GM18499 (cell line): ENCODE measurements around the gene ATP8A1.
"Not testable (repeated sequence)": the region's sequence is repeated elsewhere in the genome, so short reads cannot be mapped to it uniquely, and the experiment has no call there.

Experiments used
- ATAC-seq: cut with Tn5 transposase; IDR thresholded peaks from one replicate; pipeline ENCODE4 v1.9.1; 2021; ENCODE audit warnings: moderate number of reproducible peaks; ENCODE audit not compliant: insufficient read depth, unreplicated experiment

Gene ATP8A1

DNA sequence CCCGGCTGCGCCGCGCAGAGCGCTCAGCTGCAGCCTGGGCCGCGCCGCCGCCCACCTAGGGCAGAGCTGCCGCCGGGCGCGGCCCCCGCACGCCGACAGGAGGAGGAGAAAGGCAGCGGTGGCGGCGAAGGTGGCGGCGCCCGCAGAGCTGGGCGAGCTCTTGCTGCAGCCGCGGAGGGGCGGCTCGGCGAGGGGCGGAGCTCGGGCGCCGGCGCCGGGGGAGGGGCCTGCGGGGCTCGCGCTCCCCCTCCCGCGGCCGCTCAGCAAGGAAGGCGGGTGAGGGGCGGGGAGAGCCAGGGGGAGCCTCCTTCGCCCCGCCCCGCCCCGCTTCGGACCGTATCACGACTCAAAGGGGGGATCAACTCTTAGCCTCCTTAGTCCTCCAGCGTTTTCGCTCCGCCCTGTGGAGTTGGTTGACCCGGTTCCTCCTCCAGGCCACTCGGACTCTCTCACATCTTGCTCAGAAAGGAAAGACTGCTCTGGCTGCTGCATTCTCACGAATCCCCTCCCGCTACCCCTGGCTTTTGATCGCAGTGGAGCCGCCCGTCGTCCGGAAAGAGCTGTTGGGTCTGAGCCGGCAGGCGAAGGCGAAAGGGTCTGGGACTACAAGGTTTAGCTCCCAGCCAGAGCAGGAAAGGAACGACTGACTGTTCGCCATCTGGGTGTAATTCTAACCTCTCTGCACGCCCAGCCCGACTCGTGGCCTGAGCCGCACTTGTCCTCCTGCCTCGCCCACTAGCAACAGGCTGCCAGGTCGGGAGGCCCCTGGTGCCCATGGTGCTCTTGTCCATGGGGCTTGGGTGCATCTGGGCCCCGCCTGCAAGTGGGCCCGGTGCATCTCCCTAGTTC is at the start of gene ATP8A1:
Gene ATP8A1 (minus strand): TSS at position 162 of the 849 bp plus-strand sequence. CDS start 232 bp downstream, outside the sequence.
- peak; percentile 34 for ATAC-seq

DNA sequence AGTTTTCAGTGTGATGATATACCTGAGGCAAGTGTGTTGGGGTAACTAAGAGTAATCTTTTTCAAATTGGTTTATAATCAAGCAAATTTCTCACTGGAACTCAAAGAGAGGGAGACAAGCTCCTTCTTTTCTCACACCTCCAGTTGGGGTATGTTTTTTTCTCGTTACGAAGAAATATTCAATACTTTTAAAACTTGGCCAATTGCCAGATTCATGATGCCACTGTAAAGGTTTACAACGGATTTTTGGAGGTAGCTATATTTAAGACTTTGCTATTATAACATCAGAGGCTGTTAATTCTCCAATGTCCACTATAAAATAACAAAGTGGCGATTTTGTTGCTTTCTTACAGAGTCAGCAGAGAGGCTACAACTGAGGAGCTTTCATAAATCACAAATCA is 49.2 kb upstream of the ATP8A1 start:
- no peak for ATAC-seq

GRCh38 chr4:42703813-42704212 is 46.9 kb upstream of the ATP8A1 start:
- ATAC-seq, result no peak

- no peak for ATAC-seq
These were observed 46.0 kb upstream of the ATP8A1 start for GRCh38 chr4:42702895-42703294.

GRCh38 chr4:42701780-42702179 is 44.9 kb upstream of the ATP8A1 start:
- not testable (repeated sequence) for ATAC-seq

DNA sequence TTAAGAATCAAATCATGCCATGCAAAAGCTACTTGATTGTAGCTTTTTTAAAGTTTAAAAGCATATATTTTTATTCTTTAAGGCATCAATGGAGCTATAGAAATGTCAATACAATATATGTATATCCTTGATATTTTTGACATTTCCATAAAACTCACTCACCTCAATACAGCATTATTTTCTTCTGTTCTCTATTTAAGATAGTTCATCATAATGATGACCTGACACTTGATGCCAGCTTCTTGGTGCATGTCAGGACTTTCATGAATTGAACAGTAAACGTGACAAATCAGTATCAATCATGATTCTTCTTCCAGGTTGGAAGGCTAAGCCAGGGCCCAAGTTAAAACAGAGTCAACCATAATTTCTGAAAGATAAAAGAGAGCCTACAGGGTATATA is 33.6 kb upstream of the ATP8A1 start:
- ATAC-seq, result no peak

GRCh38 chr4:42683393-42683792 is 26.5 kb upstream of the ATP8A1 start:
- ATAC-seq, result no peak

DNA sequence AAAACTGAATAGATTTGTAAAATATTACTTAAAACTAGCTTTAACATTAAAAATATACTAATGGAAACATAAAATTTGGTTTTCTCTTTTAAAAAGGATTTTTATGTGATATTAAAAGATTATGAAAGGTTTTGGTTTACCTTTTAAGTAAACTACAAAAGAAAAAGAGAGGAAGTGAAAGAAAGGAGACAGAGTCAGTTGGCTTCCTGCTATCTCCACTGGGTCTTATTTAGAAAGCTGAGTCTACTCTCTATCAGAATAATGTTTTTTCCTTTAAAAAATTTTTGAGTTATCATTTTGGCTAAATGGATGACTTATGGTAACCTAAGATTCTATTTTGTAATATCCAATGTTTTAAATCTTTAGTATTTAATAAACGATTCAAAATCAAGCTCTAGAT is 21.6 kb upstream of the ATP8A1 start:
- ATAC-seq, result no peak

DNA sequence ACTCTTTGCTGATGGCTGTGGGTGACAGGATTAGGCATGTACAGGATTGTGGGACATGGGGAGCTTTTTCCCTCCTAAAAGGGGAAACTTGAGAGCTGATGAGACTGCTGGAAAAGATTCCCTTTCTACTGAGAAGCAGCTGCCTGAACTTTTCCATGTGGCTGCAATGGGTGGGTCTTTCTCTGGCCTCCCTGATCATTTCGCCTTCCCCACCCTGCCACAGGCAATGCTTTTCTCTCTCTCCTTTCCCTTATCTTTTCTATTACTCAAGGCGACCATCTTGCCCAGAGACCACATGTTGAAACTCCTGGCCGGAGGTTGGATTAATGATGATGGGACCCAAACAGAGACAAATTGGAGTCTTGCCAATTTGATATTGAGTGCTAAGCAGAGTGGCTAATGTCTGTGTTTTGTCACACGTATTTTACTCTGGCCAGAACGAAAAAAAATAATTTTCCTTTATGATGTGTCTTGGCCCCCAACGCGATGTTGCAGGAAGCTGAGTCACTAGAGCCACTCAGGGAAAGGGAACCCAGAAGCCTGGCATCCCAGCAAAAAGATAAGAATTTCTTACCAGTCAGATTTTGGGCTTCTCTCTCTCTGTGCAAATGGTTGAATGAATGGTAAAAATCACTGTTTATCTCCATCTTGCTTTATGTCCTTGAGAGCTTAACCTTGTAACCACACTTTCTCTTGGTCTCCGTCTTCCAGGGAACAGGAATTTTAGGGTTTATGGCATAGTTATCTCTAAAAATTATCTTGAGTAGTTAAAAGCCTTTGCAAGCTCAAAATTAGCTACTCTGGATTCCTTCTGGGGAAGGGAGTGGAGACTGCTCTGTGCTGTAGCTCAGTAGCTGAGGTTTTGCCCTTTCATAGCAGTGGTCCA is 19.4 kb upstream of the ATP8A1 start:
- ATAC-seq, result no peak

GRCh38 chr4:42673082-42673425 is 16.1 kb upstream of the ATP8A1 start:
- peak; percentile 59 for ATAC-seq

GRCh38 chr4:42672359-42673081 is 15.6 kb upstream of the ATP8A1 start:
- ATAC-seq, result no peak

GRCh38 chr4:42671431-42672194 is 14.7 kb upstream of the ATP8A1 start:
- ATAC-seq, result no peak

- no peak for ATAC-seq
These were observed 1.4 kb upstream of the ATP8A1 start for GRCh38 chr4:42658261-42658660.

- ATAC-seq, result no peak
These were observed 294 bp downstream of the ATP8A1 start for GRCh38 chr4:42656679-42656943.

- ATAC-seq, result no peak
These were observed 805 bp downstream of the ATP8A1 start for GRCh38 chr4:42655921-42656678.

DNA sequence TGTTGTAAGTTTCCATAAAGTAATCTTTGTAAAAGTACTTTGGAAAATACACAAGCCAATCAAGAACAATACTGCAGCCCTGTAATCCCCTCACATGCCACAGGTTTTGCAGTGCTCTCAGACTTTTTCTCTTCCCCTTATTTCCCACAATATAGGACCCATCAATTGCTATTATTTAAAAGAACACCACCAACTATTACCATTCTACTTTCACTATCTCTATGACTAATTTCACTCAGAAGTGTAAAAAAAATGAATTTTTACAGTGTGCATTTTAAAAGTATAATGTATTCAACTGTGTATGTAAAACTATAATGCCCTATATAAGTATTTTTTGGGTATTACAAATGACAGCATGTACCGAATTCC is 1.7 kb downstream of the ATP8A1 start:
- ATAC-seq, result no peak

GRCh38 chr4:42654631-42655268 is 2.2 kb downstream of the ATP8A1 start:
- ATAC-seq, result no peak

DNA sequence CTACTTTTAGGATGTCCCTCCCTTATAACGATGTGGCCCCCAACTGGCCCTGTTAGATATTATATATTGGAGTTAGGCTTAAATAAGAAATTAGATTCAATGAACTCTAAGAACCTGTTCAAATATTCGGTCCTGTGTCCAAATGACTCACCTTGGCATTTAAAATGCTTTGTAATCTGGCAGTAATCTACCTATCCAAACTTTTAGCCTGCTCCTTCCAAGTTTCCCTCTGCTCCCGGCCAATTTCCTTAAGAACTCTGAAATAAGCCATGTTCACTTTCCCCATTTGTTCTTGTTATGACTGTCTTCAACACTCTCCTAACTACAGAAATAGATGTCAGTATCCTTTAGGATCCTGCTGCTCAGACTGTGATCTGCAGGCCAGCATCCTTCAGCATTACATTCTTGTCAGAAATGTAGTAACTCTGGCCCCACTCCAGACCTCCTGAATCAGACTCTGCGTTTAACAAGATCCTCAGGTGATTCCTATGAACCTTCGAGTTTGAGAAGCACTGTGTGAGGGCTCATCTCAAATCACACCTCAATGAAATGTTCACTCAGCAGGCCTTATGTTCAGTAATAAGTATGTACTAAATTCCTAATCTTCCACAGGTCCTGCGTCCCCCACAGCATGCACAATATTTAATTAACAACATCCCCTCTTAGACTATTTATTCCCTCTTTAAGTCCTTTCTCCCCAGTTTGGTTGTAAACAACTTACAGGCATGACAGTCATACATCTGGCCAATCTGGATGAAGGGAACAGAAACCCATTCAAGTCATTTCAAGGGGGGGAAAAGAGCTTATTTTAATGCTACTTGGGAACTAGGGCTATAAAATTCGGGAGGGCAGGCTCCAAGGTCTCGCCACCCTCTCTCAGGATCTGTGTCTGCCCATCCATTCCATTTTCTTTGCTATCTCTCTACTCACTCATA is 3.0 kb downstream of the ATP8A1 start:
- ATAC-seq, result no peak
